Nephron progenitor cell (in vitro differentiated cells): Measurements from ENCODE around the gene CMTM4.
"Not testable (repeated sequence)": the region's sequence is repeated elsewhere in the genome, so short reads cannot be mapped to it uniquely, and the experiment has no call there.

Experiments
- DNase-seq: peaks from one replicate; pipeline ENCODE4 v3.0.0; 2021
- H3K27ac Mint-ChIP-seq: 2 replicates; pipeline ENCODE4 v1.8.0; 2021; ENCODE audit warnings: mild to moderate bottlenecking, moderate library complexity, mixed read lengths
- H3K27me3 Mint-ChIP-seq: 2 replicates; pipeline ENCODE4 v1.8.0; 2021; ENCODE audit warnings: mild to moderate bottlenecking, low read depth, mixed read lengths; ENCODE audit not compliant: poor library complexity
- H3K36me3 Mint-ChIP-seq: 2 replicates; pipeline ENCODE4 v1.8.0; 2021; ENCODE audit warnings: low read depth, mixed read lengths
- H3K4me1 Mint-ChIP-seq: 2 replicates; pipeline ENCODE4 v1.8.0; 2021; ENCODE audit warnings: mixed read lengths
- H3K4me3 Mint-ChIP-seq: 2 replicates; pipeline ENCODE4 v1.8.0; 2021; ENCODE audit warnings: mild to moderate bottlenecking, moderate library complexity, mixed read lengths
- H3K9me3 Mint-ChIP-seq: 2 replicates; pipeline ENCODE4 v1.8.0; 2021; ENCODE audit warnings: mild to moderate bottlenecking, moderate library complexity, mixed read lengths
- TF ChIP-seq, protein P1 (sequence below): fragments of 200-600 bp; sonication (generic); IDR thresholded peaks from 2 replicates; pipeline ENCODE4 v1.5.0; 2021; ENCODE audit warnings: antibody characterized with exemption

CMTM4 gene

DNA sequence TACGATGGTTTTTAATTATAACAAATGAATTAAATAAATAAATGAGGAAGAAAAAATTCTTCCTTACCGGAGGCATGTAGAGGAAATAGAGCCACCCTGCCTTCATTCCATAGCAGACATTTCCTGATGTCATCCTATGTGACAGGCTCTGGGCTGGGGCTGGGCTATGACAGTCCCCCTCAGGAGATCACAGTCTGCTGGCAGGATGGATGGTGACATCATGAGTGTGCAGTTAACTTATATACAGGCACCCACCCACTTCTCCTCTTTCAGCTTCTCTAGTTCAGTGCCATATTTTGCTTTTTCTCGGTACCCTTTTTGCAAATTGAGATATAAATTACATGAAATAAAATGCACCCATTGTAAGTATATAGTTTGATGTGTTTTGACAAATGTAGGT, 98.4 kb downstream of the CMTM4 start:
- peaks cover 5% of the 10 kb centered on the region for H3K27me3 Mint-ChIP-seq
- no peak overlapping the region for H3K4me3 Mint-ChIP-seq
- H3K9me3 Mint-ChIP-seq, result no peaks in the 10 kb centered on the region
- no peak for DNase-seq
- no peaks in the 10 kb centered on the region for H3K36me3 Mint-ChIP-seq
- TF ChIP-seq, protein P1, sequence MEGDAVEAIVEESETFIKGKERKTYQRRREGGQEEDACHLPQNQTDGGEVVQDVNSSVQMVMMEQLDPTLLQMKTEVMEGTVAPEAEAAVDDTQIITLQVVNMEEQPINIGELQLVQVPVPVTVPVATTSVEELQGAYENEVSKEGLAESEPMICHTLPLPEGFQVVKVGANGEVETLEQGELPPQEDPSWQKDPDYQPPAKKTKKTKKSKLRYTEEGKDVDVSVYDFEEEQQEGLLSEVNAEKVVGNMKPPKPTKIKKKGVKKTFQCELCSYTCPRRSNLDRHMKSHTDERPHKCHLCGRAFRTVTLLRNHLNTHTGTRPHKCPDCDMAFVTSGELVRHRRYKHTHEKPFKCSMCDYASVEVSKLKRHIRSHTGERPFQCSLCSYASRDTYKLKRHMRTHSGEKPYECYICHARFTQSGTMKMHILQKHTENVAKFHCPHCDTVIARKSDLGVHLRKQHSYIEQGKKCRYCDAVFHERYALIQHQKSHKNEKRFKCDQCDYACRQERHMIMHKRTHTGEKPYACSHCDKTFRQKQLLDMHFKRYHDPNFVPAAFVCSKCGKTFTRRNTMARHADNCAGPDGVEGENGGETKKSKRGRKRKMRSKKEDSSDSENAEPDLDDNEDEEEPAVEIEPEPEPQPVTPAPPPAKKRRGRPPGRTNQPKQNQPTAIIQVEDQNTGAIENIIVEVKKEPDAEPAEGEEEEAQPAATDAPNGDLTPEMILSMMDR, result no peak
- H3K4me1 Mint-ChIP-seq, result peaks cover 19% of the 10 kb centered on the region
- H3K27ac Mint-ChIP-seq, result no peak overlapping the region

DNA sequence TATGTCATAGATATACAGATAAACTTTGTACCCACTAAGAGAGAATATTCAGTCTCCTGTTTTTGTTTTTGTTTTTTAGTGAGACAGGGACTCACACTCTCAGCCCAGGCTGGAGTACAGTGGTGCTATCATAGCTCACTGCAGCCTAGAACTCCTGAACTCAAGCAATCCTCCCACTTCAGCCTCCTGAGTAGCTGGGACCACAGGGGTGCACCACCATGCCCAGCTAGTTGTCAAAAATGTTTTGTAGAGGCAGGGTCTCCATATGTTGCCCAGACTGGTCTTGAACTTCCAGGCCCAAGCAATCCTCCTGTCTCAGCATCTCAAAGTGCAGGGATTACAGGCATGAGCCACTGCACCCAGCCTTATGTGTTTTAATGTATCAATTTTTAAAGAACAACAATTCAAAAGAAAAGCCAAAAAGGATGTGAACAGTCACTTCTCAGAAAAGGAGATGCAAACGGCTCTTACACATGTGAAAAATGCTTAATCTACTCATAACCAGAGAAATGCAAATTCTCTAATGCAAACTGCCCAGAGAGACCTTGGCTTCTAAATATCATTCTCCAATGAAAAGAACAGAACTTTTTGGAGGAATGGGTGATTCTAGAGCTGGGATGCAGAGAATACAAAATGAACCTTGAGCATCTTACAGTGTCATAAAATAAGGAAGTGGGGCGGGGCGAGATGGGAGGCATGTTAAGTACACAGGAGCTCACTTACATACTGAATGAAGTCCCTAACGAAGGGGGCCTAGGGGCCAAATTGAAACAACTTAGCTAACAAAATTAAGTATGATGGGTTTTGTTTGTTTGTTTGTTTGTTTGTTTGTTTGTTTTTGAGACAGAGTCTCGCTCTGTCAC, 99.3 kb downstream of the CMTM4 start:
- H3K27ac Mint-ChIP-seq, result no peak overlapping the region
- DNase-seq, result no peak
- TF ChIP-seq, protein P1, result no peak
- H3K4me1 Mint-ChIP-seq, result peaks cover 13% of the 10 kb centered on the region
- H3K27me3 Mint-ChIP-seq, result peaks cover 3% of the 10 kb centered on the region
- no peaks in the 10 kb centered on the region for H3K36me3 Mint-ChIP-seq
- H3K9me3 Mint-ChIP-seq, result no peaks in the 10 kb centered on the region
- H3K4me3 Mint-ChIP-seq, result no peak overlapping the region

DNA sequence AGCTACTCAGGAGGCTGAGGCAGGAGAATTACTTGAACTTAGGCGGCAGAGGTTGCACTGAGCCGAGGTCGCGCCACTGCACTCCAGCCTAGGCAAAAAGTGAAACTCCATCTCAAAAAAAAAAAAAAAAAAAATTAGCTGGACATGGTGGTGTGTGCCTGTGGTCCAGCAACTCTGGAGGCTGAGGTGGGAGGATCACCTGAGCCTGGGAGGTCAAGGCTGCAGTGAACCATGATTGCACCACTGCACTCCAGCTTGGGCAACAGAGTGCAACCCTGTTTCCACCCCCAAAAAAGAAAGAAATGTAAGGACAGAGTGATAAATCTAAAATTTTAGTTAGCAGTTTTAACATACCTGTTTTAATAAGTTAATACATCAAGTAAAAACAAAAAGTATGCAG, 100.0 kb downstream of the CMTM4 start:
- not testable (repeated sequence) for H3K27me3 Mint-ChIP-seq, H3K27ac Mint-ChIP-seq, H3K36me3 Mint-ChIP-seq, DNase-seq, H3K4me3 Mint-ChIP-seq, H3K9me3 Mint-ChIP-seq
- H3K4me1 Mint-ChIP-seq, result peaks cover 13% of the 10 kb centered on the region

DNA sequence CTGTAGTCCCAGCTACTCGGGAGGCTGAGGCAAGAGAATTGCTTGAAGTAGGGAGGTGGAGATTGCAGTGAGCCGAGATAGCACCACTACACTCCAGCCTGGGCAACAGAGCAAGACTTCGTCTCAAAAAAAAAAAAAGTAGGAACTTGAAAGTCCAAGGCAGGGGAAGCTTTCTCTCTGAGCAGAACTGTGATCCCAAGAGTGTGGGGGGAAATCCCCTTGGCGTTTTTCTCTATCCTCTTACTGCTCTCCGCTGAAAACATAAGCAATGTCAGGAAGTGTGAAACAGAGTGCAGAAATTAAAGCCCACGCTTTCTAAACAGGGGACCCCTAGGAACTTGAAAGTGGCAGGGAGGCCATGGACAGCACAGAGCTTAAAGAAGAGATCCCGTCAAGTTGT, 101.8 kb downstream of the CMTM4 start:
- Mint-ChIP-seq H3K27ac (no peak overlapping the region), H3K4me3 (no peak overlapping the region), H3K4me1 (peaks cover 1% of the 10 kb centered on the region), H3K36me3 (no peaks in the 10 kb centered on the region), H3K27me3 (peaks cover 8% of the 10 kb centered on the region), H3K9me3 (no peaks in the 10 kb centered on the region)
- DNase-seq, result no peak
- TF ChIP-seq, protein P1, result no peak

DNA sequence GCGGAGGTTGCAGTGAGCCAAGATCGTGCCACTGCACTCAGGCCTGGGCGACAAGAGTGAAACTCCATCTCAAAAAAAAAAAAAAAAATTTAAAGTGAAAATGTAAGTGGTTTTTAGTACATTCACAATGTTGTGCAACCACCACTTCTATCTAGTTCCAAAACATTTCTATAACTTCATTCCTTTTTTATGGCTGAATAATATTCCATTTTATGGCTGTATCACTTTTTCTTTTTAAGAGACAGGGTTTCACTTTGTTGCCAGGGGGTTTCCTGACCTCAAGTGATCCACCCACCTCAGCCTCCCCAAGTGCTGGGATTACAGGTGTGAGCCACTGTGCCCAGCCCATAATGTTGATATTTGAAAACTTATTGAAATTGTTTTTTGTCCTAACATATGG, 103.7 kb downstream of the CMTM4 start:
- no peak overlapping the region for H3K4me3 Mint-ChIP-seq
- H3K9me3 Mint-ChIP-seq, result no peaks in the 10 kb centered on the region
- H3K36me3 Mint-ChIP-seq, result no peaks in the 10 kb centered on the region
- DNase-seq, result no peak
- TF ChIP-seq, protein P1, result no peak
- H3K4me1 Mint-ChIP-seq, result no peaks in the 10 kb centered on the region
- no peak overlapping the region for H3K27ac Mint-ChIP-seq
- peaks cover 12% of the 10 kb centered on the region for H3K27me3 Mint-ChIP-seq

DNA sequence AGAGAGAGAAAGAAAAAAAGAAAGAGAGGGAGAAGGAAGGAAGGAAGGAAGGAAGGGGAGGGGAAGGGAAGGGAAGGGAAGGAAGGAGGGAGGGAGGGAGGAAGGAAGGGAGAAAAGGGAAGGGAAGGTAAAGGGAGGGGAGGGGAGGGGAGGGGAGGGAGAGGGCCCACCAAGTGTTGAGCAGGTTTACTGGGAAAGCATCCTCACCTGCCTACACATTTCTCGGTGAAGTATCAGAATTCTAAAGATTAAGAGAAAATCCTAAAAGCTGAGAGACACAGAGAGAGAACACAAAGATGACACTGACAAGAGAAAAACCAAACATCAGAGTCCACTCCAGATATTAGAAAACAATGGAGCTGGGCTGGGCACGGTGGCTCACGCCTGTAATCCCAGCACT, 104.3 kb downstream of the CMTM4 start:
- H3K9me3 Mint-ChIP-seq, result no peaks in the 10 kb centered on the region
- H3K27ac Mint-ChIP-seq, result no peak overlapping the region
- peaks cover 12% of the 10 kb centered on the region for H3K27me3 Mint-ChIP-seq
- H3K4me3 Mint-ChIP-seq, result no peak overlapping the region
- no peaks in the 10 kb centered on the region for H3K36me3 Mint-ChIP-seq
- DNase-seq, result no peak
- TF ChIP-seq, protein P1, result no peak
- no peaks in the 10 kb centered on the region for H3K4me1 Mint-ChIP-seq
